Inflammatory macrophage treated with lipopolysaccharide for 4 hours (primary cell): ENCODE measurements around the gene TTC28.
A peak's percentile ranks its signal among the peaks of the same experiment; 100 is the strongest.
"Not testable (repeated sequence)": the region's sequence is repeated elsewhere in the genome, so short reads cannot be mapped to it uniquely, and the experiment has no call there.

ENCODE experiments used
- DNase-seq: peaks from one replicate; pipeline ENCODE4 v3.0.0-alpha.2; 2020

TTC28 gene

GRCh38 chr22:28120691-28121592 is 558.7 kb downstream of the TTC28 start:
- DNase-seq: no peak

GRCh38 chr22:28118957-28119631 is 560.5 kb downstream of the TTC28 start:
- DNase-seq: no peak

GRCh38 chr22:28116219-28116673 is 563.4 kb downstream of the TTC28 start:
- DNase-seq: no peak

- no peak for DNase-seq
Observed at GRCh38 chr22:28115426-28115825, 564.2 kb downstream of the TTC28 start.

GRCh38 chr22:28112548-28113043 is 567.0 kb downstream of the TTC28 start:
- DNase-seq: no peak

- DNase-seq: no peak
Observed at GRCh38 chr22:28112190-28112544, 567.5 kb downstream of the TTC28 start.

- no peak for DNase-seq
Observed at GRCh38 chr22:28111501-28112189, 568.0 kb downstream of the TTC28 start.

- no peak for DNase-seq
Observed at GRCh38 chr22:28108851-28109250, 570.8 kb downstream of the TTC28 start.

- DNase-seq: no peak
Observed at GRCh38 chr22:28106617-28107016, 573.0 kb downstream of the TTC28 start.

GRCh38 chr22:28105988-28106387 is 573.7 kb downstream of the TTC28 start:
- DNase-seq: no peak

GRCh38 chr22:28105413-28105812 is 574.2 kb downstream of the TTC28 start:
- DNase-seq: no peak

- peak; percentile 24 for DNase-seq
Observed at GRCh38 chr22:28103596-28103995, 576.0 kb downstream of the TTC28 start.

GRCh38 chr22:28102151-28102812 is 577.4 kb downstream of the TTC28 start:
- no peak for DNase-seq

GRCh38 chr22:28097627-28098026 is 582.0 kb downstream of the TTC28 start:
- no peak for DNase-seq

- DNase-seq: no peak
Observed at GRCh38 chr22:28096161-28096560, 583.5 kb downstream of the TTC28 start.

- DNase-seq: no peak
Observed at GRCh38 chr22:28095316-28096095, 584.1 kb downstream of the TTC28 start.

- no peak for DNase-seq
Observed at GRCh38 chr22:28094771-28095170, 584.9 kb downstream of the TTC28 start.

- no peak for DNase-seq
Observed at GRCh38 chr22:28093711-28094110, 585.9 kb downstream of the TTC28 start.

- DNase-seq: no peak
Observed at GRCh38 chr22:28091486-28091885, 588.2 kb downstream of the TTC28 start.

GRCh38 chr22:28089541-28089940 is 590.1 kb downstream of the TTC28 start:
- not testable (repeated sequence) for DNase-seq

- DNase-seq: no peak
Observed at GRCh38 chr22:28077166-28077565, 602.5 kb downstream of the TTC28 start.
